K562 (cell line): ENCODE results near the gene C12orf43. TPM values are rescaled to one million over a fixed set of nuclear protein-coding genes. Genes with fewer than 3 reads are reported as not detected.

Experiments
- ATAC-seq: fragments of 200-7000 bp; cut with Tn5 transposase; 3 replicates; pipeline ENCODE4 v1.9.1; 2020; ENCODE audit warnings: moderate library complexity
- BruUV-seq: library from RNA; stranded (reverse); fragments of 400-500 nt; replicated peaks from 2 replicates; lab custom pipeline; 2021; lab: Mats Ljungman, UMichigan
- CTCF ChIA-PET: fragments of 300-600 bp; formaldehyde crosslinking; extraction: SDS; loops from one replicate; lab custom pipeline; 2021; ENCODE audit warnings: low intra/inter-chr PET ratio; lab: Yijun Ruan, JAX
- POLR2A ChIA-PET: fragments of 300-600, 350-650 bp; sonication (Branson Sonifier 250); formaldehyde crosslinking; extraction: SDS; loops from one replicate; lab custom pipeline; 2021; ENCODE audit warnings: antibody characterized with exemption, inconsistent platforms; lab: Yijun Ruan, JAX
- DNase-seq, 4 experiments: peaks; one replicate each; pipeline versions ENCODE4 v3.0.0 to v3.0.0-alpha.2; 2011 to 2018; ENCODE audit warnings: low spot score in 3 of 4, mixed read lengths in 3 of 4; ENCODE audit errors: extremely low read depth in 1 of 4
- FAIRE-seq: peaks from 2 replicates; lab custom pipeline; 2011; peaks lifted over from hg19 to GRCh38; lab: Jason Lieb, UNC
- H2AFZ ChIP-seq: 2 replicates; pipeline ENCODE4 v1.6.0; 2011; ENCODE audit warnings: low read depth, low read length, control low read depth, inconsistent platforms
- H3K27ac ChIP-seq: fragments of 200-600 bp; 3 replicates; pipeline ENCODE4 v1.8.0; 2011; ENCODE audit warnings: low read depth, mild to moderate bottlenecking, control low read depth, inconsistent platforms, low read length, moderate library complexity, mixed read lengths; ENCODE audit errors: extremely low read depth
- H3K27me3 ChIP-seq, 2 experiments: fragments of 300-600 bp in 1 of 2; 2 replicates in 1 of 2; 3 replicates in 1 of 2; pipeline versions ENCODE4 v1.6.0 to v1.8.0; 2011; ENCODE audit warnings: inconsistent platforms in 2 of 2, low read length in 2 of 2, mild to moderate bottlenecking in 1 of 2, mixed read lengths in 1 of 2, moderate library complexity in 1 of 2; ENCODE audit not compliant: control insufficient read depth in 2 of 2, insufficient read depth in 2 of 2
- H3K36me3 ChIP-seq: fragments of 300-600 bp; 3 replicates; pipeline ENCODE4 v1.8.0; 2011; ENCODE audit warnings: mild to moderate bottlenecking, low read length, inconsistent platforms; ENCODE audit not compliant: control insufficient read depth, insufficient read depth
- H3K4me1 ChIP-seq, 2 experiments: fragments of 200-600 bp in 1 of 2; replicated peaks in 1 of 2; 2 replicates in 1 of 2; 3 replicates in 1 of 2; pipeline versions ENCODE4 v1.5.1 to v1.8.0; 2011; ENCODE audit warnings: inconsistent platforms in 2 of 2, low read length in 2 of 2, mild to moderate bottlenecking in 1 of 2, mixed read lengths in 1 of 2, moderate library complexity in 1 of 2; ENCODE audit not compliant: control insufficient read depth in 2 of 2, insufficient read depth in 2 of 2
- H3K4me2 ChIP-seq: 2 replicates; pipeline ENCODE4 v1.6.1; 2011; ENCODE audit warnings: low read length, control low read depth, inconsistent platforms, mixed read lengths; ENCODE audit not compliant: insufficient read depth
- H3K4me3 ChIP-seq: fragments of 200-600 bp; sonication (generic), shearing (Covaris generic); 2 replicates; pipeline ENCODE4 v1.5.1; 2016; ENCODE audit warnings: control low read depth, inconsistent platforms
- H3K79me2 ChIP-seq: fragments of 200-600 bp; 3 replicates; pipeline ENCODE4 v1.8.0; 2011; ENCODE audit warnings: low read length, inconsistent platforms; ENCODE audit not compliant: control insufficient read depth, insufficient read depth
- H3K9ac ChIP-seq, 2 experiments: 2 replicates each; pipeline versions ENCODE4 v1.6.0 to v1.6.1; 2011; ENCODE audit warnings: low read depth in 2 of 2, low read length in 2 of 2, control low read depth in 1 of 2, inconsistent platforms in 1 of 2, mild to moderate bottlenecking in 1 of 2, mixed read lengths in 1 of 2; ENCODE audit not compliant: insufficient read depth in 1 of 2
- H3K9me1 ChIP-seq: one replicate; pipeline ENCODE4 v1.6.0; 2011; ENCODE audit warnings: inconsistent platforms, mild to moderate bottlenecking, low read length, moderate library complexity; ENCODE audit not compliant: control insufficient read depth, insufficient read depth
- H3K9me3 ChIP-seq: replicated peaks from 2 replicates; pipeline ENCODE4 v1.5.1; 2011; ENCODE audit warnings: low read depth, low read length, inconsistent platforms; ENCODE audit not compliant: control insufficient read depth, insufficient read depth
- H4K20me1 ChIP-seq: replicated peaks from 2 replicates; pipeline ENCODE4 v1.6.1; 2011; ENCODE audit warnings: low read length, inconsistent platforms, mixed read lengths; ENCODE audit not compliant: control insufficient read depth, insufficient read depth
- CAMTA2 ChIP-seq: fragments of 250-450 bp; sonication (Bioruptor Pico); conservative IDR thresholded peaks from 2 replicates; pipeline ENCODE4 v1.5.1; 2022
- CBX3 ChIP-seq, 2 experiments: IDR thresholded peaks; 1 replicate in 1 of 2; 2 replicates in 1 of 2; pipeline ENCODE4 v1.6.1; 2012; ENCODE audit warnings: inconsistent platforms in 2 of 2, low read length in 2 of 2, borderline replicate concordance in 1 of 2, control low read depth in 1 of 2
- E2F3 ChIP-seq: fragments of 250-450 bp; sonication (Bioruptor Pico); IDR thresholded peaks from 2 replicates; pipeline ENCODE4 v1.4.0; 2020; ENCODE audit warnings: mild to moderate bottlenecking
- MAFK ChIP-seq: IDR thresholded peaks from 2 replicates; pipeline ENCODE4 v1.6.1; 2011; ENCODE audit warnings: low read length, improper control_type of control experiment
- NR1H2 ChIP-seq: sonication (generic); formaldehyde crosslinking; IDR thresholded peaks from 2 replicates; pipeline ENCODE4 v1.4.0; 2020; ENCODE audit warnings: mild to moderate bottlenecking, missing genetic modification reagents
- PYGO2 ChIP-seq: fragments of 450-650 bp; IDR thresholded peaks from 2 replicates; pipeline ENCODE4 v1.6.1; 2016; ENCODE audit warnings: mild to moderate bottlenecking, missing genetic modification characterization, moderate library complexity, missing compliant biosample characterization
- UBTF ChIP-seq, 2 experiments: IDR thresholded peaks; 2 replicates each; pipeline ENCODE4 v1.6.1; 2012; ENCODE audit warnings: improper control_type of control experiment in 2 of 2, low read depth in 2 of 2, low read length in 2 of 2, borderline replicate concordance in 1 of 2
- WGBS: fragments of 100-300 bp; shearing (Covaris generic); methylation state at CpG from one replicate; pipeline ENCODE4 v1.1.6; 2016; ENCODE audit warnings: low coverage, mixed read lengths; ENCODE audit not compliant: insufficient coverage; ENCODE audit errors: missing lambda C conversion rate; 5-methylcytosine and 5-hydroxymethylcytosine counted together
- in situ Hi-C: fragments of 300-500 bp; cut with MboI; formaldehyde crosslinking; loops from 4 replicates; pipeline ENCODE4 v1.15.0; 2018; ENCODE audit warnings: inconsistent platforms, mixed read lengths
- intact Hi-C: fragments of 100-400 bp; cut with micrococcal nuclease; formaldehyde crosslinking; loops from 2 replicates; pipeline ENCODE4 v1.14.2; 2022
- polyA plus RNA-seq, 8 experiments: library from polyadenylated mRNA; depleted of rRNA in 4 of 8; stranded (reverse) in 5 of 8; unstranded in 3 of 8; fragments of >200 nt; fragmentation: Nextera tagmentation in 2 of 8; fragmentation: Illumina TruSeq in 1 of 8; extraction: Ambion mirVana in 2 of 8; extraction: Trizol in 1 of 8; gene quantifications; 2 replicates each; pipeline versions ENCODE4 v1.2.1 to v1.2.3, GENCODE V29; 2011 to 2014; ENCODE audit warnings: inconsistent platforms in 1 of 8, missing spikeins in 1 of 8
- total RNA-seq, 7 experiments: library from RNA; depleted of rRNA in 6 of 7; stranded (reverse); fragments of >200 nt in 6 of 7; fragmentation: Illumina TruSeq in 2 of 7; extraction: Trizol in 2 of 7; gene quantifications; 2 replicates each; pipeline versions ENCODE4 v1.2.1 to v1.2.3, GENCODE V29; 2011 to 2021; ENCODE audit warnings: low replicate concordance in 1 of 7

Gene C12orf43
- total and polyA plus RNA-seq, 9 of the 15 experiments (the other 6 are each of a cell fraction or from before 2014, with no cell fraction given): 4.3 to 22.2 (median 16.8) TPM

DNA sequence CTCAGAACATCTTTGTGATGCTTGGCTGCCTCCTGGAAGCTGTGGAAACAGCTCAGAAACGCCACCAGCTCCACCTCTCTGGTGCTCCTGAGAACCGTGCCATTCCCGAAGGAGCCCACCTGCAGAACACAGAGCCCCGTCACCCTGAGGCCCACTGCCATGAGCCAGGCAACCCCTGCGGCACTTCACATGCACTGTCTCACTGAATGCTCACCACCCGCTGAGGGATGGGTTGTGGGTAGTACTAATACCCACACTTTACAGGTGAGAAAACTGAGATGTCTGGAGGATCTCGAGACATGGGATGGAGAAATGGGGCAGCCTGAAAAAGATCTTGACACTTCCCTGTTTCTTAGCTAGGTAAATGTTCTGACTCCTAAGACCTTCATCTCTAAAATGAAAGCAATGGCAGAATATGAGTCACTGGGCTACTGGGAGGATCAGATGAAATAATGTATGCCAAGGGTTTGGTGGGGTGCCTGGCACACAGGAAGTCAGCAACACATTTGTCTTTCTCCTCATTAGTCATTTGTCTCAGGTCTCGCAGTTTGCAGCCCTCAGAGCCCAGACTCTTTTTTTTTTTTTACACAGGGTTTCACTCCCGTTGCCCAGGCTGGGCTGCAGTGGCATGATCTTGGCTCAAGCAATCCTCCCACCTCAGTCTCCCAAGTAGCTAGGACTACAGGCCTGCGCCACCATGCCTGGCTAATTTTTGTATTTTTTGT is 17.5 kb upstream of the C12orf43 start:
- Histone ChIP-seq H3K9me3 (no peaks in the 10 kb centered on the region), H3K27ac (no peak overlapping the region), H3K4me1 (peaks cover 0 to 2% of the 10 kb centered on the region in 2 experiments; a peak in 1 of 5 replicates), H4K20me1 (no peaks in the 10 kb centered on the region; the same call in 1 of the 2 replicates), H3K4me3 (no peak overlapping the region), H2AFZ (no peak overlapping the region), H3K79me2 (no peaks in the 10 kb centered on the region), H3K9ac (peak overlapping the region in 1 of 2 experiments; percentile 35; a peak in 1 of 4 replicates), H3K4me2 (no peak overlapping the region), H3K9me1 (no peaks in the 10 kb centered on the region), H3K36me3 (no peaks in the 10 kb centered on the region), H3K27me3 (peaks cover 30 to 54% of the 10 kb centered on the region in 2 experiments)
- TF ChIP-seq PYGO2 (tag): no peak
- no peak for TF ChIP-seq UBTF (IDR thresholded peaks at IDR 0.05; ENCODE audit: borderline replicate concordance in 1 of 2, low read depth in 2 of 2, low read length in 2 of 2)
- TF ChIP-seq MAFK: no peak
- TF ChIP-seq NR1H2 (CRISPR knock-in tag): no peak
- TF ChIP-seq CAMTA2 (CRISPR knock-in tag): no peak
- no peak for TF ChIP-seq E2F3 (CRISPR knock-in tag)
- TF ChIP-seq CBX3 (IDR thresholded peaks at IDR 0.05; ENCODE audit: borderline replicate concordance in 1 of 2, low read length in 2 of 2): no peak
- POLR2A ChIA-PET: interaction anchor here (1.3 kb wide), 1 partner anchor 15 kb away, joined by 4 read pairs; no protein-coding TSS in a partner anchor
- no peak for DNase-seq
- no peak; the same call in 2 of the 3 replicates for ATAC-seq
- FAIRE-seq: no peak
- WGBS: 10% methylated on average over 10 of the region's 10 CpGs
- intact Hi-C loops: no loop called here
- CTCF ChIA-PET: no interaction called here
- in situ Hi-C loops: no loop called here
- BruUV-seq: no TSS peak
